HUDEP-2 (cell line): ENCODE measurements around the gene AGMO.

Experiments
- DNase-seq, 76 experiments: peaks; one replicate each; lab custom pipeline; 2025; ENCODE audit not compliant: unreplicated experiment in 76 of 76; lab: John Stamatoyannopoulos, UW

AGMO gene

GRCh38 chr7:15504351-15504750 lies 57.5 kb downstream of the AGMO start:
- no peak for DNase-seq

DNA sequence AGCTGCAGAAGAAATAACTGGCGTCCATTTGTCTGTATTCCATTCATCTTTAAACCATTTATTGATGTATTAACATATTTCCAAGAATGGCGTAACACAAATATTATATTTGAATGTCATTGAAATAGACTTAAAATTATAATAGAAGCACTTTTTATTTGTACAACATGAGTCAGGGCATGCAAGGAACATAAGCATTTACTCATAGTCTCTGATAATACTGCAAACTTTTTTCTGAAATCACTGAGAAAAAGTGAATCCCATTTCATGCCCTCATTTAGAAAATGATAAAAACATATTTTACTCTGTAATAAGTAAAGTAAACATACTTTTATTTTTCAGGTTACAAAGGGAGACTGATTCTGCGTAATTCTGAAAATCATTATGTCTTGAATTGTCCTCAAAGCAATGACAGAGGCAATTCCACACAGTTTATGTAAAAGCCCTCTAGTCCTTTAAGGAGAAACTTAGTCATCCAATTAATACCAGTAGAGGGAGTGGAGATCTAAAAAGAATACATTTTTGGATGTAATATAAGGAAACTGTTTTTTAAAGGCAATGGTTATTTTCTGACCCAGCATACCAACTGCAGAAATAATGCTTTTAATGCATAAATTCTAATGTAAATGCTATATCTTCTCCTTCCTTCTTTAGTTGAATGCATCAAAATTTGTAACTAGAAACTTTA lies 58.1 kb downstream of the AGMO start:
- no peak for DNase-seq

DNA sequence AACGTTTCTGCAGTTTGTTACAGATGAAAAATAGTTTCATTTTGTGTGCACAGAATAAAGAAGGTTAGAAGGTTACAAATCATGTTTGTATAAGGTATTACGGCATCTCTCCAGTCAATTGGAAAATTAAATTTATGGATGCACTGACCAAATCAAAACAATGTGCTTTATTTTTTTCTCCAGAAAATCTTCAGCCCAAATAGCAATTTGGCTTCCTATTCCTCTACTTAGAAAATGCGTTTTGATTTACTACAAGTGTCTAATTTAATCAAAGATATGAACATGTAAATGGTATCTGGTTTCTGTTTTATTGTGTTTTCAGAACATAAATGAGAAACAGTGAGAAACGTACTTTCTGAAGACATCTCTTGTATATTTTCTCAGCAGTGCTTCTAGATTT lies 63.4 kb downstream of the AGMO start:
- no peak for DNase-seq

DNA sequence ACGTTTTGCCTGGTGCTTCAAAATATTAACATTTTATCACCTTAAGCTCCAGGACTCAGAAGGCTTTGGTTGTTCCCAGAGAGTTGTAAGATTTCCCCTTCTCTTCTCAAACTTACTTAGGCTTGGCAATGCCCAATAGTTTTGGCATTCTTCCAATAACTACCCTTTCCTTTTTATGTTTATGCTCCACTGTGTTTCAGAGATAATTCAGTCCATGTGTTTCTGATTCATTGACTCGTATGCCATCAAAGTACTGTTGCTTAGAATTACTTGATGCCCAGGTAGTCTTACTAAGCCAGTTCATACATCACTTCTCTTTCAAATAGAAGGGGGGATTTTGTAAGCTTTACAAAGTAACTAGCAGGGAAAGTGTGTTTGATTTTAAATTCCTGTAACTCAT lies 66.6 kb downstream of the AGMO start:
- DNase-seq = no peak

DNA sequence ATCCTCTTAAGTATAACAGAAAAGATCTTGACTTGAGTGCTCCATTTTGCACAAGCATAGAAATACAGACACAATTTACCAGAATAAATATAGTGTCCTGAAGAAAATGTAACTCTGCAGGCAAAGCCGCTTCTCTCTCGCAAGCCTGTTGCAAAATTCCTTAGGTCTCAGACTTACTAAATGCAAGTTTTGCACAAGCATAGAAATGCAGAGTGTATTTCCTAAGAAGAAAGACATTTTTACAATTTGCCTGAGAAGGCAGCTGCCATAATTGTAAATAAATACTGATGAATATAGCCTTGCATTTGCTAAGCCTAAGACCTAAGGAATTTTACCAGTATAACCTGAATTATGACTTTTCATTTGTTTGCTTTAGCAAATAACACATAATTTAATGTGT lies 67.1 kb downstream of the AGMO start:
- no peak for DNase-seq

- DNase-seq = no peak
These were observed 70.5 kb downstream of the AGMO start for GRCh38 chr7:15491361-15491760.

DNA sequence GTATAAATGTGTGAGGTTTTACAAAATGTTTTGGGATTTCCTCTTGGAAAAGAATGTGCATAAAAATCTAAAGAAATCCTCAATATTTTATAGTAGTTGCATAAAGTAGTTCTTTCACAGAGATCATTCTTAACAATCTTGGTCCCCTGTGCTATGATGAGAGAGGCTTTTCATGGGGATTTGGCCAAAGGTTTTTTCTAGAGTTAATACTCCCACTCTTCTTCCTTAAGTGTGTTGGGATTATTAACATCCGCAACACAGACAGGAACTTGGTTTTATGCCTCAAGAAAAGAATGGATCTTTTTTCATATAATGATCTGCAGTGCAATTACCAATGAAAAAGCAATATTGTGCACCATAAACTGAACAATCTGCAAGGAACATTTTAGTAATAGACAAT lies 71.5 kb downstream of the AGMO start:
- DNase-seq = no peak

DNA sequence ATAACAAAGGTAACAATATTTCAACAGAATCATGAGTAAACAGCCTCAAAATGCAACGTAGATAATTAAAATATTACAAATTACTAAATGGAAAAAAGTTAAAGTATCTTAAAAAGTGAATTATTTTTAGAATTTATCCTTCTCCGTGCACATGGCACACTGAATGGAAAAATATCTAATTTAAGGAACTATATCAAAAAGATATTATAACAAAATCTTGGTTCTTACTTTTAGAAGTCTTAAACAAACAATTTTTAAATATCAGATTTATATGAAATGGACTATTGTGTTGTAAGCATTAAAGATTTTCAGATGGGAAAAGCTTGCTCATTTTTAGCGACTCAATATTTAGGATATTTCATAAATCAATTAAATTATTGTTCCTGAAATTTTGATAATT lies 72.0 kb downstream of the AGMO start:
- no peak for DNase-seq

DNA sequence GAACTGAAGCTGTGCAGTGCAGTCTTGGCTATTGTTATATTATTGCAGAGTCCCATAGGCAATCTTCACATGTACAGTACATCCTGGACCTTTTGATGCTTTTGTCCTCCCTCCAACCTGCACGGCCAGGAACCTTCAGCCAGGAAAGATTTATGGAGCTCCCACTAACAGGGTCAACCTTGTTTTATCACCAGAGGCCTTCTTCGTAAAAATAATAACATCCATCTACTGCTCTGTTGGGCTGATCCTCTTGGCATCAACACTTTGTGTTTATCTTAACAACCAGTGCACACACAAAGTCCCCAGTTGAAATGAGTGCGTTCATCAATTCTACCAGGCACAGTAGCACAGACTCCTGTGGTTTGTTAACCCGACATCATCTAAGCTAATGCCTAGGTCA lies 72.4 kb downstream of the AGMO start:
- no peak for DNase-seq

- no peak for DNase-seq
These were observed 73.4 kb downstream of the AGMO start for GRCh38 chr7:15488401-15488800.

- DNase-seq = no peak
These were observed 73.9 kb downstream of the AGMO start for GRCh38 chr7:15487896-15488295.

DNA sequence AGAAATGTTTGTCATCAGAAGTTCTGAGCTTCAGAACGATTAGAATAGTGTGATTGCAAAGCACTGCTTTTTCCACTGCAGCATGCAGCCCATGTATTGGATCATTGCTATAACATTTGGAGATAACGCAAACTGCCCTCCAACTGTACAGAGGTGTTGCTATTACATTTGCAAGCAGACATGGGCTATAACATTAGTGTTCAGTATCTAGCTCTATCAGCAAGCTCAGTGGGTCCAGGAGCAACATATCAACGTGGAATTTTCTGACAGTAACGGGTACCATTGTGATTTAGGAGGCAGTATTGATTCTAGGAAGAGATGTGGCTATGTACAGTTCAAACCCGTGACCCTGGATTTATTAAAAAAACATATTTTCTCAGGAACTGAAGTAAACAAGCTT lies 75.8 kb downstream of the AGMO start:
- no peak for DNase-seq

DNA sequence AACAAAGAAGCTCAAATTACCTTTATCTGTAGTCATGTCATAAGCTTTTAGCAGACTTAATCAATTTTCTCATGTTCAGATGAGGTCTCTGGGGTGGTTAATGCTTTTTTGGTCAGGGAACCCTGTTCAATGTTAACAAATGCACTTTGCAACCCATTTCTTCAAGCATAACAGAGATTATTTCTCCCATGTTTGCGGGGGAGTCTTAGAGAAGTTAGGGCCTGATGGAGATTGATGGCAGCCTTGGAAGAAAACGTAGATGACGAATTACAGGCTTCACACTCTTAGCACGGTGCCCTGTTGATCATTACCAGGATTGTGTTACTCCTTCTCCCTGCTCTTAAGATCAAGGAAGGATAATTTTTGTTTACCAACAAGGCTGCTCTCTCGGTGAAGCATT lies 76.4 kb downstream of the AGMO start:
- DNase-seq = no peak

DNA sequence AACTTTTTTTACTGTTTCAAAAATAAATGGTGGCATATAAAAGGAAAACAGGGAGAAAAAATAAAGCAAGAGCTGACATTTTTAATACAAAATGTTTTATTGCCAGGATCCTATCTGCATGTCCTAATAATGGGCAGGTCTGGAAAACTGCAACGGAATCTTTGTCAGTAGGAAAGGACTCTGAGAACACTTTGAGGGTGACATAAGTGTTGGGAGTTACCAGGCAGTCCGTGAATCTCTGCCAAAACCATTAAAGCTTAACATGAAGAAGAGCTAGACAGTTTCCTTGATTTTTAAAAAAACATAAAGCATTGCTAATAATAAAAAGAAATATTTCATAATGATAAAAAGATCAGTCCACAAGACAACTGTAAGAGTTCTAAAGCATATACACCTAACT lies 80.7 kb downstream of the AGMO start:
- no peak for DNase-seq

GRCh38 chr7:15478401-15478800 lies 83.4 kb downstream of the AGMO start:
- DNase-seq = no peak

- no peak for DNase-seq
These were observed 85.3 kb downstream of the AGMO start for GRCh38 chr7:15476531-15476918.

DNA sequence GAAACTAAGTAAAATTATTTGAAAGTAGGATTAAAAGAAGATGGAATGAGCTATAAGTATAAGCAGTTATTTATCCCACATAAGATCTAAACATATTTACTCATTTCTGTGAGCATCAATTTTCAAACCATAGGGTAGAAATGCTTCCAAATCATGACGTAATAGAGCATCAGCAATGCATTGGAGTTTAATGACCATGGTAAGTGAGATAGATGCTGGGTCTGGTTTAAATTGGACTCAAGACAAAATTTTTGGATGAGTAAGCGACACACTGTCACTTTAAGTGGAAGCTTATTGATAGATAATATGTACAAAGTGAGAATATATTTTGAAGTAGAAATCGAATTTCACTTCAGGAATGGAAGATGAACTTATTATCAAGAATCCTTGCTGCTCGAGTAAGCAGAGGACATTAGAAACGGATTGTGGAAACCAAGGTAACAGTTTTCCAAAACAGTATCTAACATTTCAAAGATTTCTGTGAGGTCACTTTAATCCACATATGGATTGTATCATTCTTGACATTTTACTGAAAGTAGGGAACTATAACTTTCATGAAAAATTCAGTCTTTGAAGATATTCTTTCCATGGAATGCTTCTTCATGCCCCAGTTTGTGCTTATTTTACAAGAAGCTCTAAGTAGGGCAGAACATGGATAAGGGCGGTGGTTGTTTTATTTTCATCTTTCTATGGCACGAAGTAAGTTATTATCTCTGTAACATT lies 85.8 kb downstream of the AGMO start:
- DNase-seq = no peak

DNA sequence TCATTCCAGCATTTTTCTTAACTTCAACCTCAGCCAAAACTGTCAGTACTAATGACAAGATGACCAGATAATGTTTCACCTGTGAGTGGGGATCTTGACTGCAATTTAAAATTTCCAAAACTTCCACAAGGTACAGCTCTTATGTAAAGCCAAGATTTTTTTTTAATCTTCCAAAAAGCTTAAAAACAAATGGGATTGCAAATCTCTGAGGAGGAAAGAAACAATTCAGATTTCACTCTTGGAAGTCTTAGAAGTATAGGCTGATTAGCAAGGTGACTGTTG lies 90.2 kb downstream of the AGMO start:
- DNase-seq = no peak

DNA sequence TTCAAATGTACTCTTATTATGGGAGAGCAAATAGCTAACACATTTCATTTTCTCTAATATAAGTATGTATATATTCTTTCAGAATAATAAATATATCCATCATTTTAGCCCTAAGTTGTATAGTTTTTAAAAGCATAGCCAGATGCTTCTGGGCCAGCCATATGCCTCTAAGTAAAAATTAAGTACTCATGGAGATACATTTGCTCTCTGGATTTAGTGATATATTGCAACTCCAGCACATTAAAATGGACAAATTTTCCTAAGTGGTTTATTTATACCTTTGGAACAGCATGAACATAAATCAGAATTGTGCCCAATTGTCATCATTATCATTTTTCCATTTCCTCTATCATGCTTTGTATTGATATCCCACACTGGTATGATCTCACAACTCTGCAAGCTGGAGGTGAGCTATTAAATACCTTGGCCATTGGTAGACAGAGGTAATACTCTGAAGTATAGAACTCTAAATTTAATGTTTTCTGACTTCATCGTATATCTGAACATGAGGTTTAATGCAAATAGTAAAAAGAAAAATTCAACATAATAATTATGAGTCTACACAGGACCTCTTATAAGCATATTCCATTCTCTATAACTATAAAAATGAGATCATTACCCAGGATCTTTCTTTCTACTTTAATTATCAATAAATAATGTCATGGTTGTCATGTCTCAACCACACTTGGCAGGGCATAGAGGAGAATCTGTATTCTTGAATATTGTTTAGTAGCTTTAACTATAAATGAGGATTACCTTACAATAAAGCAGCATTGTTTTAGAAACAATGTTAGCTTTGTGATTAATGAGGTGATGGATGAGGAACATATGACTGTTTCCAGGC lies 90.8 kb downstream of the AGMO start:
- DNase-seq = no peak

DNA sequence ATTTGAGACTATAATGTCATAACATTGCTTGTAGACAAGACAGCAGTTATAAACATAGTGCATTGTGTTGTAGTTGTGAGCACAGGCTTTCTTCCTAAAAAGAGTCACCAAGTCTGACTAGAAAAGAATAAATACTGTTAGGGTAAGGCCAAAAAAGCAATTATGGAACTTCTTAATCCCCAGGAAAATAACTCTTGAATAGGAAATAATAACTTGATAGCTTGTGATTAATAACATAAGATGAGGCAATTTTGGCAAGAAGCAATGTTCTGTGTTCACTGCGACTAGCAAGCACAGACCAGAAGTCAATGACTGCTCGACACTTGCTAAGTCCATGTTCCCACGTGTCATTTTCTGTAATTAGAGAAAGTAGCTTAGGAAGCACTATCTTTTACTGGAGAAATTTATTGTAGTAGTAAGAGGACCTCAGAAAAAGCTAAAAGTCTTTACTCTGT lies 97.1 kb downstream of the AGMO start:
- DNase-seq = no peak

DNA sequence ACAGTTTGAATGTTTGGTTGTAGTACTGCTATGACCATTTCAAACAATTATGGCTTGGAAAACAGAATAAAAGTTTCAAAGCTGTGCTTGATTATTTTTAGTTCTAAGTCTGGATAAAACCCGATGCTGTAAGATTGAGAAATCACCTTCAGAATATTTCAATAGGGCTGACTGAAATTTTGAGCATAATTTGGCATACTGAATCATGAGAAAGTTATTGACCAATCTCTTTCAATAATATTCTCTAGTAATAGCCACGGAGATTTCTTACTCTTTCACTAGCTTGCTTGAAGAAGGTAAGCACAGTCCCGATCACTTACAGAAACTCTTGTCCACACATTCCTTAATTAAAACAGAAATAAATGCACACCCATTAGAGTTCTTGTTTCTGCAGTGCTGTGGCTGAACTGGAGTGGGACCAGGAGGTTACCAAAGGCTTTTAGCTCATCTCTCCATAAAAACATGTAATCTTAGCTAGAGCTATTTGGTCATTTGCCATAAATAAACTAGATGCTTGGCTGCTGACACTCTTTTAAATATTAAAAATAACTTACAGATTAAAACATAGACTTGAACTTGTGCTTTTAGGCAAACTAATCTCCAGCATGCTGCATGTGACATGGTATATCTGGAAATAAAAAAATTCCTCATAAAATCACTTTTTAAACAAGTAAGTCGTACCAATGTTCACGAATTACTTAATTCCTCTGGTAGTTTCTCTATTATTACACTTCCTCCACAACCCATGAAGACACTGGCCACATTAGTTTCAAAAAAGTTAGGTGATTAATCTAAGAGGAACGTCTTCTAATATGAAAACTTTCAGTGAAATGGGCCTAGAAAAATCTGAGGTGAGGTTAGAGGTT lies 97.8 kb downstream of the AGMO start:
- DNase-seq = no peak
